ENCODE results near the gene LIMD2. TPM values are rescaled to one million over a fixed set of nuclear protein-coding genes. Genes with fewer than 3 reads are reported as not detected.

Gene LIMD2
- total and polyA plus RNA-seq, 2 of the 4 experiments (the other 2 are of a cell fraction): 4.5 to 21.7 TPM

- H3K18ac ChIP-seq (ENCODE audit: low read depth, low read length): no peak overlapping the region
- no peaks in the 10 kb centered on the region for H3K9me3 ChIP-seq (ENCODE audit: control insufficient read depth, insufficient read depth, low read length)
- H2BK5ac ChIP-seq (ENCODE audit: low read depth, low read length, poor library complexity, severe bottlenecking): no peak overlapping the region
- H3K9ac ChIP-seq (ENCODE audit: low read depth, low read length): no peak overlapping the region
- no peak overlapping the region for H2BK20ac ChIP-seq (ENCODE audit: low read depth, low read length)
- POLR2A ChIA-PET (ENCODE audit: unreplicated experiment): no interaction called here
- no peak overlapping the region for H3K4ac ChIP-seq (ENCODE audit: low read depth, low read length)
- ATAC-seq (ENCODE audit: low read depth) (no peak), DNase-seq (no peak)
- H3K79me1 ChIP-seq (ENCODE audit: low read depth in 1 of 2, low read length in 2 of 2): peaks cover 4 to 10% of the 10 kb centered on the region in 2 experiments; a peak in 2 of 4 replicates
- no peak overlapping the region for H3K23ac ChIP-seq (ENCODE audit: low read depth, low read length)
- peaks cover 5% of the 10 kb centered on the region for H3K4me1 ChIP-seq (ENCODE audit: control insufficient read depth, insufficient read depth, low read length)
- H3K27ac ChIP-seq (ENCODE audit: insufficient read depth, low read length): no peak overlapping the region
- intact Hi-C loops (cut with micrococcal nuclease): no loop called here
- no peak overlapping the region for H3K14ac ChIP-seq (replicated peaks; ENCODE audit: low read depth, low read length)
- no peak overlapping the region for H3K4me3 ChIP-seq (ENCODE audit: insufficient read depth, low read depth, low read length)
- no peak for TF ChIP-seq RFX5 (IDR thresholded peaks at IDR 0.05; ENCODE audit: low read depth, low read length)
- TF ChIP-seq CTCF (conservative IDR thresholded peaks at IDR 0.05; ENCODE audit: low read depth, low read length): no peak
- TF ChIP-seq MXI1 (IDR thresholded peaks at IDR 0.05; ENCODE audit: borderline replicate concordance, low read depth, low read length): no peak
- TF ChIP-seq POLR2A (IDR thresholded peaks at IDR 0.05; ENCODE audit: low read depth, low read length): no peak
- no peak for TF ChIP-seq ELK1 (IDR thresholded peaks at IDR 0.05; ENCODE audit: borderline replicate concordance, low read depth, low read length)
- no peak for TF ChIP-seq CEBPB (IDR thresholded peaks at IDR 0.05; ENCODE audit: low read depth, low read length)
- TF ChIP-seq MAFK (IDR thresholded peaks at IDR 0.05; ENCODE audit: low read depth, low read length): no peak
- no peak for TF ChIP-seq RAD21 (IDR thresholded peaks at IDR 0.05; ENCODE audit: low read length)
- H3K4me2 ChIP-seq (ENCODE audit: low read depth, low read length): no peak overlapping the region
- dilution Hi-C loops (cut with HindIII; ENCODE audit: low sequenced_read_pairs, unreplicated experiment): no loop called here
- H2AFZ ChIP-seq (replicated peaks; ENCODE audit: low read length, poor library complexity): no peak overlapping the region
- CTCF ChIA-PET: no interaction called here
- peaks cover 12% of the 10 kb centered on the region; the same call in 1 of the 2 replicates for H4K20me1 ChIP-seq (ENCODE audit: insufficient read depth, low read length)
- no peak overlapping the region for H4K8ac ChIP-seq (ENCODE audit: low read depth in 2 of 2, low read length in 2 of 2)
- H3K36me3 ChIP-seq (ENCODE audit: control insufficient read depth, insufficient read depth, low read length): peaks cover 11% of the 10 kb centered on the region
- in situ Hi-C loops (cut with MboI; ENCODE audit: low sequenced_read_pairs): no loop called here
- no peak overlapping the region for H2AK9ac ChIP-seq (replicated peaks; ENCODE audit: low read depth, low read length, poor library complexity)
- H4K91ac ChIP-seq (ENCODE audit: insufficient read depth, low read depth, low read length): no peak overlapping the region
- no TSS peak for BruUV-seq (replicated peaks)
- H2BK120ac ChIP-seq (ENCODE audit: low read depth, low read length): no peak overlapping the region
- no peak overlapping the region for H3K56ac ChIP-seq (ENCODE audit: extremely low read depth, insufficient read depth, low read length)
- no peak overlapping the region for H4K5ac ChIP-seq (ENCODE audit: low read depth, low read length)
- H2BK15ac ChIP-seq (ENCODE audit: low read depth, low read length): no peak overlapping the region
- H2AK5ac ChIP-seq (ENCODE audit: low read depth, low read length): no peak overlapping the region
- peaks cover 8% of the 10 kb centered on the region; the same call in 1 of the 2 replicates for H3K9me1 ChIP-seq (ENCODE audit: insufficient read depth, low read length)
- H3K27me3 ChIP-seq (ENCODE audit: control insufficient read depth, insufficient read depth, low read length): no peaks in the 10 kb centered on the region
Measured at GRCh38 chr17:63647936-63648335, 52.0 kb downstream of the LIMD2 start.
